Neuron (in vitro differentiated cells): ENCODE measurements around the gene SRPX2.
A peak's percentile ranks its signal among the peaks of the same experiment; 100 is the strongest.

Experiments
- H2AFZ ChIP-seq: one replicate; pipeline ENCODE4 v1.6.1; 2013; ENCODE audit warnings: low read depth, mild to moderate bottlenecking, inconsistent platforms, low read length, moderate library complexity
- H3K27me3 ChIP-seq: one replicate; pipeline ENCODE4 v1.6.1; 2013; ENCODE audit warnings: low read length; ENCODE audit not compliant: insufficient read depth
- H3K36me3 ChIP-seq: one replicate; pipeline ENCODE4 v1.6.1; 2013; ENCODE audit warnings: low read length; ENCODE audit not compliant: insufficient read depth
- H3K4me1 ChIP-seq: one replicate; pipeline ENCODE4 v1.6.1; 2013; ENCODE audit warnings: low read length; ENCODE audit not compliant: insufficient read depth
- H3K4me3 ChIP-seq: 2 replicates; pipeline ENCODE4 v1.5.1; 2013; ENCODE audit warnings: mild to moderate bottlenecking, low read length, moderate library complexity
- H3K9me3 ChIP-seq: one replicate; pipeline ENCODE4 v1.6.1; 2013; ENCODE audit warnings: low read length

Gene SRPX2

DNA sequence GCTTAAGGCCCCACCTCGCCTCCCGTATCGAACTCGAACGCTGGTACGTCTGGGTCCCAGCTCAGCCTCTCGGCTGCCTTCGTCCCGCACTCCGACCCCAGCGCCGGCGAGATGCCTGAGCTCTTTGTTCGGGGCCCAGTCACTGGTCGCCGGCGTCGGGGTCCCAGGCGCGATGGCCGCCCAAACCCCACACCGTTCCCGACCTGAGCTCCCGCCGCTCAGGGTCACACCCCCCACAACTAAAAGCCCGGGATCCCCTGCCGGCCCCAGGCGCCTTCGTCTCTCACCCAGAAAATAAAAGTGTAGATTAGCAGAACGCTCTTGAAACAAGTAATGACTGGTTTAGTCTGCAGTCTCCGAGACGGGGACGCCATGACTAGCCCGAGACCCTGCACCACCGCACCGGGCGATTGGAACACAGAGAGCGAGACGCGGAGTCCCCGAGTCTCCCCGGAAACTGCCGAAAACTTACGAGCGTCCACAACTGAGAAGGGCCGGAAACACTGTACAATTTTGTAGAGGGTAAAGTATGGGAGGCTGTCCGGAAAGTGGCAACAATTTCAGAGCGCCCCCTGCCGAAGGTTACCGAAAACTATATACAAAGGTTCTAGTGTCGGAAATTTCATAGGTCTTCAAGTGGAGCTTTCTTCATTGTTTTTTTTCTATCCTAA, 7.5 kb upstream of the SRPX2 start, which contains the start of gene TSPAN6:
Gene TSPAN6, minus strand, starts transcription at position 486 of the 671 bp plus-strand sequence. Its CDS starts 112 bp downstream, at position 374.
- peak within 1 kb of the TSS; percentile 71 for H3K4me3 ChIP-seq
- peak within 1 kb of the TSS; percentile 91 for H2AFZ ChIP-seq
- H3K4me1 ChIP-seq: peaks cover 4% of the 10 kb centered on the region
- H3K27me3 ChIP-seq: no peaks in the 10 kb centered on the region
- H3K36me3 ChIP-seq: peaks cover 15% of the 10 kb centered on the region
- H3K9me3 ChIP-seq: no peaks in the 10 kb centered on the region

GRCh38 chrX:100642290-100642689, 1.7 kb upstream of the SRPX2 start:
- Histone ChIP-seq H3K9me3 (no peaks in the 10 kb centered on the region), H3K27me3 (peaks cover 6% of the 10 kb centered on the region), H2AFZ (no peak overlapping the region), H3K4me1 (no peaks in the 10 kb centered on the region), H3K36me3 (no peaks in the 10 kb centered on the region), H3K4me3 (no peak overlapping the region)

- Histone ChIP-seq H3K27me3 (peaks cover 6% of the 10 kb centered on the region), H3K4me3 (no peak overlapping the region), H3K9me3 (no peaks in the 10 kb centered on the region), H2AFZ (no peak overlapping the region), H3K36me3 (no peaks in the 10 kb centered on the region), H3K4me1 (no peaks in the 10 kb centered on the region)
These were observed 787 bp upstream of the SRPX2 start for GRCh38 chrX:100643212-100643611.

DNA sequence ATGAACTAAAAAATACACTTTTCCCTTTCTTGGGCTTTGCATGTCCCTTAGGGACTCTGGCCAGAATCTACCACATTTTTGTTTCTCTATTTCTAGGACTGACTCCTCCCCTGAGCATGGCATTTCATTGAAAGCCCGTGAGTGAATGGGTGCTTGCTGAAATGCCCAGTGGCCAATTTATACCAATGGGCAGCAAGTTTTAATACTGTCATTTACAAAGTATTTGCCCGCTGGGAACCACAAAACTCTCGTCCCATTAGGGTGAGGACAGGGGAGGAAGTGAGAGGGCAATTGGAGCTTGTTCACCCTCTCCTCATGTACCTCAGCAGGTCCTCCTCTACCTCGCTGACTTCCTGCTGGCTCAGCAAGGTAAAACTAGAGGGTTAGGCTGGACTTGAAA, 1.1 kb downstream of the SRPX2 start:
- Histone ChIP-seq H3K9me3 (no peaks in the 10 kb centered on the region), H3K36me3 (no peaks in the 10 kb centered on the region), H2AFZ (no peak overlapping the region), H3K4me1 (no peaks in the 10 kb centered on the region), H3K27me3 (peaks cover 6% of the 10 kb centered on the region), H3K4me3 (no peak overlapping the region)

- no peaks in the 10 kb centered on the region for H3K36me3 ChIP-seq
- H3K27me3 ChIP-seq: peaks cover 6% of the 10 kb centered on the region
- no peak overlapping the region for H2AFZ ChIP-seq
- H3K9me3 ChIP-seq: no peaks in the 10 kb centered on the region
- no peak overlapping the region for H3K4me3 ChIP-seq
- H3K4me1 ChIP-seq: no peaks in the 10 kb centered on the region
These were observed 3.1 kb downstream of the SRPX2 start for GRCh38 chrX:100647095-100647494.

DNA sequence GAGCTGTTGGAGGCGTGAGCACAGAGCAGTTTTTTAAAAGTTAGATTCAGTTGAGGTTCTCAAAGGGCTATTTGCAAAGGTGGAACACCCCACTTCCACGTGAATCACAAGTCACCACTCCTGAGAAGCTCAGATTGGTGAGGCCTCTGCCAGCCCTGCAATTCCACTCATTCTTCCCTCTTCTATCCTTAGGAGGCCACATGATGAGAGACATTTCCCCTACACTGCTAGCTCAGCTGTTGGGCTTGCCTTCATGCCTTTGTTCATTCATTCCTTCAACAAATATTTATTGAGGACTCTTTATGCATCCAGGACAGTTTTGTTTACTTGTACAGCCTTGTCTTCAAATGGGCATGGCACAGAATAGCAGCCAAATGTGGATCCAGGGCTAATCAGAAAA, 3.7 kb downstream of the SRPX2 start:
- H3K4me3 ChIP-seq: no peak overlapping the region
- H3K36me3 ChIP-seq: no peaks in the 10 kb centered on the region
- H3K4me1 ChIP-seq: no peaks in the 10 kb centered on the region
- H2AFZ ChIP-seq: no peak overlapping the region
- H3K27me3 ChIP-seq: peaks cover 6% of the 10 kb centered on the region
- H3K9me3 ChIP-seq: no peaks in the 10 kb centered on the region

DNA sequence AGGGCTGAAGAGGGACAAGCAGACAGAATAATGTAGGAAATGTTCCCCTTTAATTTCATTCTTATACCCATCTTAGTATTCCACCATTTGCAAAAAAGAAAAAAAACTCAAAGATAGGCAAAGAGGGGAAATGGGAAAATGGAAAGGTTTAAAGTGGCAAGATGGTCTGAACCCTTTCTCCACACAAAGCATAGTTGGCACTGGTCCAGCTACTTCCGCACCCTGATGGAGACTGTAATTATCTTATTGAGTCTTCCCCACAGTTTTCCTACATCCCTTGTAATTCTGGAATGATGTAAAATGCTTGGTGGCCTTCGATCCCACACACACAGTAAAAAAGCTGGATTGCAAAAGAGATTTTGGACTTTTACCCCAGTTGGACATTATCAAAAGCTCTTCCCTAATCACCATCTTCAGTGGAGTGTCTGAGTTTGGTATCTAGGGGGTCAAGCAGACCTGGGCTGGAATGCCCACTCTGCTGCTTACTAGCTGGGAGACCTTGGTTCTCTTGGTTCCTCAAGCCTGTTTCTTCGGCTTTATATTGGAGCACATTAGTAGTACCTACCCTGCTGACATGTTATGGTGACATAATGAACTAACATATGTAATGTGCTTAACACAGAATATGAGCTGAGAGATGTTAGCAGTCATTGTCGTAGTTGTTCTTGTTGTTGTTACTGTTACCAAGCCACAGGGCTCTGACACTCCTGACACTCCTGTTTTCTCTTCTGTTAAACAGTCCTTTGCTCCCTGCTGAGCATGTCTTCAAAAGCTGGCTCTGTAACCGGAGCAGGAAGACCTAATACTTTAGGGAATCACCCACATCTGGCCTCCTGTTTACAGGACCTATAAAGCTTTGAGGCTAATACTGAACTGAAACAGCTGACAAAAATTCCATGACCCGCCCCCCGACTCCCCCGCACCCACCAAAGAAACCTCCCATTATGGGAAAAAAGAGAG, 4.7 kb downstream of the SRPX2 start:
- Histone ChIP-seq H3K27me3 (peaks cover 3% of the 10 kb centered on the region), H3K36me3 (no peaks in the 10 kb centered on the region), H3K4me3 (no peak overlapping the region), H3K9me3 (no peaks in the 10 kb centered on the region), H2AFZ (no peak overlapping the region), H3K4me1 (no peaks in the 10 kb centered on the region)

GRCh38 chrX:100649550-100650356, 5.8 kb downstream of the SRPX2 start:
- no peaks in the 10 kb centered on the region for H3K36me3 ChIP-seq
- H3K4me3 ChIP-seq: no peak overlapping the region
- H3K4me1 ChIP-seq: no peaks in the 10 kb centered on the region
- H3K9me3 ChIP-seq: no peaks in the 10 kb centered on the region
- no peak overlapping the region for H2AFZ ChIP-seq
- H3K27me3 ChIP-seq: peaks cover under 1% of the 10 kb centered on the region

DNA sequence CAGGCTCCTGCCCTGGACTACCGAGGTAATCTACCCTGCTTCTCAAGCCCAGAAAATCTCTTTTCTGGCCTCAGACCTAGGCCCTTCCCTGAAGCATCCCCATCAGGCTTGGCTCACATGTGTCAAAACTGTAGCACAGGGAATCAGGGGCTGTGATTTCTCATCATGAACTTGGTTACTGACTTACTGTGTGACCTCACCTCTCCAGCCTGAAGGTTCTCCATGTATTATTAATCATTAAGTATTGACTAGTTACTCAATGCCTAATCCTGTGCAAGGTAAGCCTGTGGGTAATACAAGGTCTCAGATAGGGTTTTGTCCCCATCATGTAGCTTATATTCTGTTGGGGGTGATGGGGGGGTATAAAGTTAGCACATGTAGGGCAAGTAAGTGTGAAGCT, 6.8 kb downstream of the SRPX2 start:
- no peak overlapping the region for H2AFZ ChIP-seq
- H3K36me3 ChIP-seq: no peaks in the 10 kb centered on the region
- H3K9me3 ChIP-seq: no peaks in the 10 kb centered on the region
- no peaks in the 10 kb centered on the region for H3K27me3 ChIP-seq
- no peaks in the 10 kb centered on the region for H3K4me1 ChIP-seq
- no peak overlapping the region for H3K4me3 ChIP-seq

- no peak overlapping the region for H2AFZ ChIP-seq
- H3K36me3 ChIP-seq: no peaks in the 10 kb centered on the region
- no peaks in the 10 kb centered on the region for H3K9me3 ChIP-seq
- no peaks in the 10 kb centered on the region for H3K4me1 ChIP-seq
- H3K4me3 ChIP-seq: no peak overlapping the region
- no peaks in the 10 kb centered on the region for H3K27me3 ChIP-seq
These were observed 8.3 kb downstream of the SRPX2 start for GRCh38 chrX:100652266-100652665.

DNA sequence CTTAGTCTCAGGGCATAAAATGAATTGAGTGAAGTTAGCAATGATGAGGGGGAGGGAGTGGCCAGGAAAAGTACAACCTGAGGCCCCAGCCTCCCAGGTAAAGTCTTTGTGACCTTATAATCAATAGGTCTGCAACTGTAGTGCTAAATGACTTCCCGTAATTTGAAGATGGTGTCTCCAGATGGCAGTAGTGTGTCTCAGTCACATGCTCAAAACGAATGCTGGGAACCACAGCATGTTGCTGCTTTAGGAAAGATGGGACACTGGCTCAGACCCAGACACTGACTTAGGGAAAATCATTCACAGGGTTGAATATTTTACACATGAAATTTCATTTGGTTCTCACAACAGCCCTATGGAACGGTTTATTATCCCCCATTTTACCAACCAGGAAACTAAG, 10.3 kb downstream of the SRPX2 start:
- no peaks in the 10 kb centered on the region for H3K27me3 ChIP-seq
- no peak overlapping the region for H3K4me3 ChIP-seq
- H2AFZ ChIP-seq: no peak overlapping the region
- no peaks in the 10 kb centered on the region for H3K36me3 ChIP-seq
- no peaks in the 10 kb centered on the region for H3K9me3 ChIP-seq
- no peaks in the 10 kb centered on the region for H3K4me1 ChIP-seq

DNA sequence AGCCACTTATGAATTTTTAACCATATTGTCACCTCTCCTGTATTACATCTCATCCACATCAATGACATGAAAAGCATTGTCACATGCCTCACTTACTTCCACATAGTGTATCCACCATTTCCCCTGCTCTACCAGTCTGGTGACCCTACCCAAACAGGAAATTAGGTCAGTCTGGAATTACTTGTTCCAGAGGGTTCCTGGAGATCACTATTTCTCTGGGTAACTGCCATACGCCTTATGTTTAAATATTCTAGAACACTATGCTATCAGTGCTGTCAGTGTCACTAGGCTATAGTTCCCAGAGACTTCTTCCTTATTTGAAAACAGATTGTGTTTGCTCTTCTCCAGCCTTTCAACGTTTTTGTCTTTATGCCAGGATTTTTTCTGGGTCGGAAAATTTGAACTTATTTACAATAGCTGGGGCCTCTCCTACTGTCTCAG, 15.0 kb downstream of the SRPX2 start:
- Histone ChIP-seq H3K4me3 (no peak overlapping the region), H3K4me1 (no peaks in the 10 kb centered on the region), H3K9me3 (no peaks in the 10 kb centered on the region), H3K36me3 (no peaks in the 10 kb centered on the region), H2AFZ (no peak overlapping the region), H3K27me3 (no peaks in the 10 kb centered on the region)
